Measurements from ENCODE around the gene ZNF425.

The ZNF425 gene

DNA sequence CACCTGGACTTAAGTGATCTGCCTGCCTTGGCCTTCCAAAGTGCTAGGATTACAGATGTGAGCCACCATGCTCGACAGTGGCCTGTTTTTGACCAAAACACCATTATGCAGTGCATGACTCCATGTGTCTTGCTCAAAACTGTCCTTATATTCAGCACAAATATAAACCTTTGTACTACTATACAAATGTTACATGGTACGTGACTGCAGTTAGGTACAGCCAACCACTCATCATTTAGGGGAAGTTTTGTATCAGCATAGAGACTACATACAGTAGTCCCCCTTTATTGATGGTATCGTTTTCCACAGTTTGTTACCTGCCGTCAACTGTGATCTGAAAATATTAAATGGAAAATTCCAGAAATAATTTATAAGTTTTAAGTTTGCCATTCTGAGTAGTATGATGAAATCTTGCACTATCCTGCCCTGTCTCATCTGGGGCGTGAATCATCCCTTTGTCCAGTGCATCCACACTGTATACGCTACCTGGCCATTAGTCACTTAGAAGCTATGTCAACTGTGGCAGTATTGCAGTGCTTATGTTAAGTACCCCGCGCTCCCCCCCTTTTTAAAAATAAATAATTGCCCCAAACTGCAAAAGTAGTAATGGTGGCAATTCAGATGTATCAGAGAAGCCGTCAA lies 45.9 kb upstream of the ZNF425 start:
- Histone ChIP-seq H3K14ac (ENCODE audit: low read length in 2 of 2) (no peak overlapping the region), H2BK12ac (ENCODE audit: low read length in 2 of 2) (no peak overlapping the region), H2AK5ac (ENCODE audit: low read length, severe bottlenecking) (no peak overlapping the region), H3K36me3 (ENCODE audit: control insufficient read depth in 1 of 2, insufficient read depth in 2 of 2, low read depth in 1 of 2, low read length in 2 of 2) (peaks cover 24 to 75% of the 10 kb centered on the region in 2 experiments), H2BK15ac (ENCODE audit: low read depth, poor library complexity, severe bottlenecking) (no peak overlapping the region), H3K4ac (ENCODE audit: low read depth in 1 of 2, low read length in 2 of 2) (no peak overlapping the region), H4K8ac (ENCODE audit: low read length) (no peak overlapping the region), H3K9ac (ENCODE audit: low read length) (no peak overlapping the region), H3K9me3 (ENCODE audit: control insufficient read depth, low read length) (no peaks in the 10 kb centered on the region), H3K79me1 (replicated peaks; ENCODE audit: low read length, poor library complexity, severe bottlenecking) (peaks cover 28% of the 10 kb centered on the region), H3K23ac (ENCODE audit: low read length in 2 of 2) (no peak overlapping the region), H4K91ac (ENCODE audit: low read length) (no peak overlapping the region), H2AFZ (ENCODE audit: low read depth, low read length) (no peak overlapping the region), H3K4me1 (ENCODE audit: control insufficient read depth, insufficient read depth, low read depth, low read length) (no peaks in the 10 kb centered on the region), H2BK5ac (ENCODE audit: low read depth, low read length, poor library complexity, severe bottlenecking) (no peak overlapping the region), H2BK120ac (ENCODE audit: low read depth, low read length) (no peak overlapping the region), H3K4me2 (ENCODE audit: low read length, poor library complexity, severe bottlenecking) (no peak overlapping the region), H3K4me3 (ENCODE audit: insufficient read depth in 1 of 2, low read depth in 1 of 2, low read length in 2 of 2) (no peak overlapping the region), H3K27me3 (ENCODE audit: control insufficient read depth in 1 of 2, insufficient read depth in 1 of 2, low read length in 2 of 2) (no peaks in the 10 kb centered on the region), H3K27ac (ENCODE audit: low read length, poor library complexity, severe bottlenecking) (no peak overlapping the region), H3K18ac (ENCODE audit: low read depth in 1 of 2, low read length in 2 of 2) (no peak overlapping the region)
- DNase-seq: peak; percentile 37
- WGBS: 88% methylated on average over 3 of the region's 9 CpGs

DNA sequence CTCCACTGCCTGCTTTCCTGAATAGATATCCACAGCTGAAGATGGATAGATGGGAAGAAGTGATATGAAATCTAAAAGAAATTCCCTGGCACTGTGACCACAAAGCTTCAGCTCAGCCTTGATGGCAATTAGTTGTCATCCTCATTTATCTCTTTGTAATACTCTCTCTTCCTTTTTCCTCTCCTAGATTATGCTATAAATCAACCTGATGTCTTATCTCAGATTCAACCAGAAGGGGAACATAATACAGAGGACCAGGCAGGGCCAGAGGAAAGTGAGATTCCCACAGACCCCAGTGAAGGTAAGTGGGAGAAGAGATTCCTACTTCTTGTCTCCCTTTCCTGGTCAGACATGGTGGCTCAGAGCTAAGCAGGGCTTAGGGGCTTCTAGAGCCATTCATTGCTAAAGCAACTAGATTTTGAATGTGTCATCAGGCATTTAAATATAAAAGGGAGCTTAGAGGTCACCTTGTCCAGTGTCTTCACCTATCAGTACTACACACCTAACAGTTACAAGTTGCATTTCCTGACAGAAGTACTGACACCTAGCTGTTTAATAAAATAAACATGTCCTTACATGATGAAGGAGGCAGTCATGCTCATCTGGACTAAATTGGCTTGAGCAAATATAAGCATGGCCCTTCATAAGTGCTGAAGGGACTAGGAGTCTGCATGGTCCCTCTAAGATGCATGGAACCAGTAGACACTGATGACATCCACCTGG lies 40.7 kb upstream of the ZNF425 start:
- no peaks in the 10 kb centered on the region for H3K4me1 ChIP-seq (ENCODE audit: control insufficient read depth, insufficient read depth, low read depth, low read length)
- no peaks in the 10 kb centered on the region for H3K27me3 ChIP-seq (ENCODE audit: control insufficient read depth in 1 of 2, insufficient read depth in 1 of 2, low read length in 2 of 2)
- H2AK5ac ChIP-seq (ENCODE audit: low read length, severe bottlenecking): no peak overlapping the region
- no peak overlapping the region for H3K27ac ChIP-seq (ENCODE audit: low read length, poor library complexity, severe bottlenecking)
- no peak overlapping the region for H2BK120ac ChIP-seq (ENCODE audit: low read depth, low read length)
- H3K9ac ChIP-seq (ENCODE audit: low read length): no peak overlapping the region
- H3K79me1 ChIP-seq (replicated peaks; ENCODE audit: low read length, poor library complexity, severe bottlenecking): peaks cover 21% of the 10 kb centered on the region
- no peak overlapping the region for H2BK5ac ChIP-seq (ENCODE audit: low read depth, low read length, poor library complexity, severe bottlenecking)
- H2BK15ac ChIP-seq (ENCODE audit: low read depth, poor library complexity, severe bottlenecking): no peak overlapping the region
- H3K4me2 ChIP-seq (ENCODE audit: low read length, poor library complexity, severe bottlenecking): no peak overlapping the region
- H3K9me3 ChIP-seq (ENCODE audit: control insufficient read depth, low read length): no peaks in the 10 kb centered on the region
- no peak overlapping the region for H4K8ac ChIP-seq (ENCODE audit: low read length)
- no peak overlapping the region for H3K4ac ChIP-seq (ENCODE audit: low read depth in 1 of 2, low read length in 2 of 2)
- no peak overlapping the region for H3K14ac ChIP-seq (ENCODE audit: low read length in 2 of 2)
- H3K4me3 ChIP-seq (ENCODE audit: insufficient read depth in 1 of 2, low read depth in 1 of 2, low read length in 2 of 2): no peak overlapping the region
- H4K91ac ChIP-seq (ENCODE audit: low read length): no peak overlapping the region
- no peak overlapping the region for H3K18ac ChIP-seq (ENCODE audit: low read depth in 1 of 2, low read length in 2 of 2)
- peaks cover 24 to 68% of the 10 kb centered on the region in 2 experiments for H3K36me3 ChIP-seq (ENCODE audit: control insufficient read depth in 1 of 2, insufficient read depth in 2 of 2, low read depth in 1 of 2, low read length in 2 of 2)
- H3K23ac ChIP-seq (ENCODE audit: low read length in 2 of 2): no peak overlapping the region
- no peak overlapping the region for H2AFZ ChIP-seq (ENCODE audit: low read depth, low read length)
- no peak overlapping the region for H2BK12ac ChIP-seq (ENCODE audit: low read length in 2 of 2)
- no peak for DNase-seq

DNA sequence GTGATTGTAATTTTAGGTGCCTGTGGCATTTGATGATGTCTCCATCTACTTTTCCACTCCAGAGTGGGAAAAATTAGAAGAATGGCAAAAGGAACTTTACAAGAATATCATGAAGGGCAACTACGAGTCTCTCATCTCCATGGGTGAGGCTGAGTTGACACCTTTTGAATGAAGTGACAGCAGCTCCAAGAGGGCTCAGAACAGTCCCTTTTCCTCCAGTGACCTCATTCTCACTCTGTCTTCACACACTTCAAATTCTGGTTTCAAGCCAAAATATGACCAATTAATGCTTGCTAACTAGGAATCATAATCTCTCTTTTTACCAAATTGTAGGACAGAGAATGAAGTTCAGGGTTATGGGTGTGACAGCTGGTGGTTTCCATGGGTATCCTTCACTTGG lies 40.0 kb upstream of the ZNF425 start:
- Histone ChIP-seq H3K27ac (ENCODE audit: low read length, poor library complexity, severe bottlenecking) (no peak overlapping the region), H3K4me3 (ENCODE audit: insufficient read depth in 1 of 2, low read depth in 1 of 2, low read length in 2 of 2) (no peak overlapping the region), H3K4me2 (ENCODE audit: low read length, poor library complexity, severe bottlenecking) (no peak overlapping the region), H2AFZ (ENCODE audit: low read depth, low read length) (no peak overlapping the region), H3K9ac (ENCODE audit: low read length) (no peak overlapping the region), H2BK15ac (ENCODE audit: low read depth, poor library complexity, severe bottlenecking) (no peak overlapping the region), H3K4ac (ENCODE audit: low read depth in 1 of 2, low read length in 2 of 2) (no peak overlapping the region), H3K18ac (ENCODE audit: low read depth in 1 of 2, low read length in 2 of 2) (no peak overlapping the region), H2AK5ac (ENCODE audit: low read length, severe bottlenecking) (no peak overlapping the region), H3K4me1 (ENCODE audit: control insufficient read depth, insufficient read depth, low read depth, low read length) (no peaks in the 10 kb centered on the region), H3K9me3 (ENCODE audit: control insufficient read depth, low read length) (no peaks in the 10 kb centered on the region), H4K8ac (ENCODE audit: low read length) (no peak overlapping the region), H2BK120ac (ENCODE audit: low read depth, low read length) (no peak overlapping the region), H3K36me3 (ENCODE audit: control insufficient read depth in 1 of 2, insufficient read depth in 2 of 2, low read depth in 1 of 2, low read length in 2 of 2) (peaks cover 22 to 66% of the 10 kb centered on the region in 2 experiments), H3K23ac (ENCODE audit: low read length in 2 of 2) (no peak overlapping the region), H2BK12ac (ENCODE audit: low read length in 2 of 2) (no peak overlapping the region), H3K79me1 (replicated peaks; ENCODE audit: low read length, poor library complexity, severe bottlenecking) (peaks cover 24% of the 10 kb centered on the region), H3K27me3 (ENCODE audit: control insufficient read depth in 1 of 2, insufficient read depth in 1 of 2, low read length in 2 of 2) (no peaks in the 10 kb centered on the region), H3K14ac (ENCODE audit: low read length in 2 of 2) (no peak overlapping the region), H2BK5ac (ENCODE audit: low read depth, low read length, poor library complexity, severe bottlenecking) (no peak overlapping the region), H4K91ac (ENCODE audit: low read length) (no peak overlapping the region)
- DNase-seq: no peak
- WGBS: 100% methylated on average over 1 of the region's 1 CpG

DNA sequence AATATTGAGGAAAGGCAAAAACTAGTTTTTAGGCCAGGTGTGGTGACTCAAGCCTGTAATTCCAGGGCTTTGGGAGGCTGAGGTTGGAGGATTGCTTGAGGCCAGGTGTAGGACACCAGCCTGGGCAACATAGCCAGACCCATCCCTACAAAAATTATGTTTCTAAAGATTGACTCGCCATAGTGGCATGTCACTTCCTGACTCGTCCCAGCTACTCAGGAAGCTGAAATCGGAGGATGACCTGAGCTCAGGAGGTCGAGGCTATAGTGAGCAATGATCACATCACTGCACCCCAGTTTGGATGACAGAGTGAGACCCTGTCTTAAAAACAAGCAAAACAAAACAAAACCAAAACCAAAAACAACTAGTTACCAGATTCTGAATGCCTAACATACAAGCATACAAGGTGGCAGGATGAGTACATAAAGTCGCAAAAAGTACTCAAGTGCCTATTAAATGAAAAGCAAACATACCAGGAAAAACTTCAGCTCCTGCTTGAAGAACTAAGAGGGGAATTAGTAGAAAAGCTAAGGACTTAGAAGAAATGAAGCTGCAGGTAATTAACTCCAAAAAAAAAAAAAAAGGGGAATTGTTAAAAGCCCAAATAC lies 35.2 kb upstream of the ZNF425 start:
- Histone ChIP-seq H2BK120ac (ENCODE audit: low read depth, low read length) (no peak overlapping the region), H3K14ac (ENCODE audit: low read length in 2 of 2) (no peak overlapping the region), H3K36me3 (ENCODE audit: control insufficient read depth in 1 of 2, insufficient read depth in 2 of 2, low read depth in 1 of 2, low read length in 2 of 2) (peaks cover 17 to 32% of the 10 kb centered on the region in 2 experiments), H3K9ac (ENCODE audit: low read length) (peak overlapping the region; percentile 46), H3K4me1 (ENCODE audit: control insufficient read depth, insufficient read depth, low read depth, low read length) (peaks cover 2% of the 10 kb centered on the region), H3K27ac (ENCODE audit: low read length, poor library complexity, severe bottlenecking) (no peak overlapping the region), H3K4ac (ENCODE audit: low read depth in 1 of 2, low read length in 2 of 2) (no peak overlapping the region), H3K23ac (ENCODE audit: low read length in 2 of 2) (no peak overlapping the region), H3K18ac (ENCODE audit: low read depth in 1 of 2, low read length in 2 of 2) (no peak overlapping the region), H2AK5ac (ENCODE audit: low read length, severe bottlenecking) (no peak overlapping the region), H2BK12ac (ENCODE audit: low read length in 2 of 2) (no peak overlapping the region), H3K4me2 (ENCODE audit: low read length, poor library complexity, severe bottlenecking) (no peak overlapping the region), H3K79me1 (replicated peaks; ENCODE audit: low read length, poor library complexity, severe bottlenecking) (peaks cover 29% of the 10 kb centered on the region), H2AFZ (ENCODE audit: low read depth, low read length) (no peak overlapping the region), H4K91ac (ENCODE audit: low read length) (no peak overlapping the region), H3K27me3 (ENCODE audit: control insufficient read depth in 1 of 2, insufficient read depth in 1 of 2, low read length in 2 of 2) (no peaks in the 10 kb centered on the region), H2BK15ac (ENCODE audit: low read depth, poor library complexity, severe bottlenecking) (no peak overlapping the region), H4K8ac (ENCODE audit: low read length) (no peak overlapping the region), H3K9me3 (ENCODE audit: control insufficient read depth, low read length) (no peaks in the 10 kb centered on the region), H3K4me3 (ENCODE audit: insufficient read depth in 1 of 2, low read depth in 1 of 2, low read length in 2 of 2) (no peak overlapping the region), H2BK5ac (ENCODE audit: low read depth, low read length, poor library complexity, severe bottlenecking) (no peak overlapping the region)
- 32% methylated on average over 4 of the region's 5 CpGs for WGBS
- DNase-seq: peak; percentile 28

Data from mesenchymal stem cell (in vitro differentiated cells and primary cell).